Neural progenitor cell (in vitro differentiated cells): ENCODE results near the gene SPOCK1. TPM values are rescaled to one million over a fixed set of nuclear protein-coding genes. Genes with fewer than 3 reads are reported as not detected.

Experiments
- DNase-seq: peaks from one replicate; pipeline ENCODE4 v3.0.0-alpha.2; 2016; ENCODE audit warnings: low spot score
- H2AFZ ChIP-seq: fragments of 200-600 bp; sonication (generic); replicated peaks from 2 replicates; pipeline ENCODE4 v1.6.1; 2016; ENCODE audit warnings: antibody characterized with exemption
- H3F3A ChIP-seq: fragments of 200-600 bp; sonication (generic); 2 replicates; pipeline ENCODE4 v1.6.1; 2016; ENCODE audit warnings: antibody characterized with exemption, low read depth
- H3K27ac ChIP-seq: fragments of 200-600 bp; sonication (generic); 2 replicates; pipeline ENCODE4 v1.5.1; 2016; ENCODE audit warnings: mild to moderate bottlenecking
- H3K27me3 ChIP-seq: fragments of 200-600 bp; sonication (generic); 2 replicates; pipeline ENCODE4 v1.6.1; 2016; ENCODE audit warnings: mild to moderate bottlenecking, moderate library complexity
- H3K36me3 ChIP-seq: fragments of 200-600 bp; sonication (generic); 2 replicates; pipeline ENCODE4 v1.5.1; 2016
- H3K4me1 ChIP-seq: fragments of 200-600 bp; sonication (generic); 2 replicates; pipeline ENCODE4 v1.6.1; 2016; ENCODE audit warnings: mixed run types
- H3K4me2 ChIP-seq: fragments of 200-600 bp; sonication (generic); 2 replicates; pipeline ENCODE4 v1.6.1; 2016
- H3K4me3 ChIP-seq: fragments of 200-600 bp; sonication (generic); 2 replicates; pipeline ENCODE4 v1.5.1; 2016
- H3K79me2 ChIP-seq: fragments of 200-600 bp; sonication (generic); 2 replicates; pipeline ENCODE4 v1.6.1; 2016; ENCODE audit warnings: low read depth
- H3K9ac ChIP-seq: fragments of 200-600 bp; sonication (generic); 2 replicates; pipeline ENCODE4 v1.6.1; 2016
- H3K9me3 ChIP-seq: fragments of 200-600 bp; sonication (generic); 2 replicates; pipeline ENCODE4 v1.5.1; 2016; ENCODE audit warnings: low read depth
- H4K20me1 ChIP-seq: fragments of 200-600 bp; sonication (generic); 2 replicates; pipeline ENCODE4 v1.6.1; 2016; ENCODE audit warnings: low read depth
- H3K27ac Mint-ChIP-seq: 3 replicates; pipeline ENCODE4 v1.8.0; 2021; ENCODE audit warnings: mixed read lengths
- H3K27me3 Mint-ChIP-seq: 2 replicates; pipeline ENCODE4 v1.8.0; 2022; ENCODE audit warnings: low read depth, mild to moderate bottlenecking, inconsistent platforms, moderate library complexity, mixed read lengths; ENCODE audit not compliant: insufficient read depth
- H3K36me3 Mint-ChIP-seq: 3 replicates; pipeline ENCODE4 v1.8.0; 2021; ENCODE audit warnings: mixed read lengths
- H3K4me1 Mint-ChIP-seq: 3 replicates; pipeline ENCODE4 v1.8.0; 2021; ENCODE audit warnings: mixed read lengths
- H3K4me3 Mint-ChIP-seq: 3 replicates; pipeline ENCODE4 v1.8.0; 2021; ENCODE audit warnings: mild to moderate bottlenecking, moderate library complexity, mixed read lengths
- H3K9me3 Mint-ChIP-seq: 3 replicates; pipeline ENCODE4 v1.8.0; 2020; ENCODE audit warnings: mixed read lengths
- CTCF ChIP-seq: fragments of 200-600 bp; sonication (generic); IDR thresholded peaks from 2 replicates; pipeline ENCODE4 v1.5.1; 2017; ENCODE audit warnings: antibody characterized with exemption, mild to moderate bottlenecking
- EZH2 ChIP-seq: fragments of 200-600 bp; sonication (generic); IDR thresholded peaks from 2 replicates; pipeline ENCODE4 v1.6.1; 2017; ENCODE audit warnings: antibody characterized with exemption, mild to moderate bottlenecking, moderate library complexity
- EZH2phosphoT487 ChIP-seq: fragments of 200-600 bp; sonication (generic); IDR thresholded peaks from 2 replicates; pipeline ENCODE4 v1.6.1; 2017; ENCODE audit warnings: antibody characterized with exemption
- total RNA-seq: library from RNA; depleted of rRNA; stranded (reverse); fragments of >200 nt; gene quantifications from 2 replicates; pipeline ENCODE4 v1.2.3, GENCODE V29; 2015; ENCODE audit warnings: low replicate concordance

Gene SPOCK1
- total RNA-seq, 1 donor from 2014 or later: 6.9 TPM

GRCh38 chr5:137412136-137412535 is 87.0 kb downstream of the SPOCK1 start:
- Histone ChIP-seq H3K9ac (no peak overlapping the region), H3K9me3 (no peaks in the 10 kb centered on the region), H3K27ac (no peak overlapping the region), H3K79me2 (no peaks in the 10 kb centered on the region), H3K36me3 (no peaks in the 10 kb centered on the region), H2AFZ (no peak overlapping the region), H3K27me3 (no peaks in the 10 kb centered on the region), H3F3A (no peaks in the 10 kb centered on the region), H3K4me3 (no peak overlapping the region), H3K4me2 (no peak overlapping the region), H3K4me1 (no peaks in the 10 kb centered on the region), H4K20me1 (no peaks in the 10 kb centered on the region)
- Mint-ChIP-seq H3K9me3 (peaks cover 7% of the 10 kb centered on the region), H3K4me1 (peaks cover 10% of the 10 kb centered on the region), H3K4me3 (no peak overlapping the region), H3K36me3 (no peaks in the 10 kb centered on the region), H3K27ac (no peak overlapping the region), H3K27me3 (peaks cover 4% of the 10 kb centered on the region)
- TF ChIP-seq CTCF (no peak), EZH2 (no peak), EZH2phosphoT487 (no peak)
- DNase-seq: no peak

- no peak overlapping the region for H2AFZ ChIP-seq
- no peaks in the 10 kb centered on the region for H4K20me1 ChIP-seq
- no peaks in the 10 kb centered on the region for H3K36me3 ChIP-seq
- peaks cover 14% of the 10 kb centered on the region for H3K4me1 Mint-ChIP-seq
- H3K9me3 ChIP-seq: no peaks in the 10 kb centered on the region
- H3K27me3 ChIP-seq: peaks cover 8% of the 10 kb centered on the region
- TF ChIP-seq EZH2: no peak
- H3K9me3 Mint-ChIP-seq: peaks cover 3% of the 10 kb centered on the region
- no peak overlapping the region for H3K4me3 Mint-ChIP-seq
- no peaks in the 10 kb centered on the region for H3K4me1 ChIP-seq
- no peak overlapping the region for H3K4me3 ChIP-seq
- no peaks in the 10 kb centered on the region for H3K79me2 ChIP-seq
- H3K4me2 ChIP-seq: no peak overlapping the region
- no peaks in the 10 kb centered on the region for H3K36me3 Mint-ChIP-seq
- no peak for DNase-seq
- H3K9ac ChIP-seq: no peak overlapping the region
- H3K27ac Mint-ChIP-seq: no peak overlapping the region
- peaks cover 4% of the 10 kb centered on the region for H3K27me3 Mint-ChIP-seq
- no peaks in the 10 kb centered on the region for H3F3A ChIP-seq
- no peak overlapping the region for H3K27ac ChIP-seq
Measured at GRCh38 chr5:137410234-137411010, 88.7 kb downstream of the SPOCK1 start.

- H3K27me3 Mint-ChIP-seq: peaks cover 4% of the 10 kb centered on the region
- no peak for TF ChIP-seq EZH2phosphoT487
- TF ChIP-seq EZH2: no peak
- TF ChIP-seq CTCF: no peak
- H3K27ac ChIP-seq: no peak overlapping the region
Measured at GRCh38 chr5:137409736-137410135, 89.4 kb downstream of the SPOCK1 start.

GRCh38 chr5:137407090-137407489 is 92.0 kb downstream of the SPOCK1 start:
- Histone ChIP-seq H3K4me3 (no peak overlapping the region), H3K4me1 (no peaks in the 10 kb centered on the region), H2AFZ (no peak overlapping the region), H3K9me3 (no peaks in the 10 kb centered on the region), H3K27ac (no peak overlapping the region), H4K20me1 (no peaks in the 10 kb centered on the region), H3K9ac (no peak overlapping the region), H3F3A (no peaks in the 10 kb centered on the region), H3K27me3 (peaks cover 8% of the 10 kb centered on the region), H3K79me2 (no peaks in the 10 kb centered on the region), H3K36me3 (no peaks in the 10 kb centered on the region), H3K4me2 (no peak overlapping the region)
- H3K4me3 Mint-ChIP-seq: no peak overlapping the region
- peaks cover 22% of the 10 kb centered on the region for H3K4me1 Mint-ChIP-seq
- H3K27ac Mint-ChIP-seq: no peak overlapping the region
- TF ChIP-seq EZH2phosphoT487 (no peak), CTCF (no peak), EZH2 (no peak)
- H3K36me3 Mint-ChIP-seq: no peaks in the 10 kb centered on the region
- DNase-seq: peak; percentile 19
- no peaks in the 10 kb centered on the region for H3K9me3 Mint-ChIP-seq
- peaks cover 2% of the 10 kb centered on the region for H3K27me3 Mint-ChIP-seq

More at GRCh38 chr5:137409736-137410135, 89.4 kb downstream of the SPOCK1 start:
- Histone ChIP-seq H3K4me3 (no peak overlapping the region), H3F3A (no peaks in the 10 kb centered on the region), H4K20me1 (no peaks in the 10 kb centered on the region), H3K27me3 (peaks cover 8% of the 10 kb centered on the region), H3K36me3 (no peaks in the 10 kb centered on the region), H2AFZ (no peak overlapping the region), H3K79me2 (no peaks in the 10 kb centered on the region), H3K4me1 (no peaks in the 10 kb centered on the region), H3K9ac (no peak overlapping the region), H3K9me3 (no peaks in the 10 kb centered on the region), H3K4me2 (no peak overlapping the region)
- Mint-ChIP-seq H3K4me3 (no peak overlapping the region), H3K9me3 (no peaks in the 10 kb centered on the region), H3K36me3 (no peaks in the 10 kb centered on the region), H3K4me1 (peaks cover 18% of the 10 kb centered on the region), H3K27ac (no peak overlapping the region)
- no peak for DNase-seq
